Left lobe of liver (tissue), 2 donors: ENCODE measurements around the gene KIAA1217. TPM values are rescaled to one million over a fixed set of nuclear protein-coding genes. Genes with fewer than 3 reads are reported as not detected.

ENCODE experiments used
- ATAC-seq: fragments of 200-7000 bp; cut with Tn5 transposase; one replicate; pipeline ENCODE4 v1.9.1; 2020; ENCODE audit warnings: mild to moderate bottlenecking, moderate library complexity
- DNase-seq: peaks from one replicate; pipeline ENCODE4 v3.0.0-alpha.2; 2020; ENCODE audit warnings: low spot score
- total RNA-seq: library from RNA; stranded (reverse); gene quantifications from one replicate; pipeline ENCODE4 v1.2.1, GENCODE V29; 2021
- donor health status: DM: no; HTN: no; CAD: no; lungs with moderate emphysema.
- donor health status: DM: no; HTN: yes; CAD: no.

Gene KIAA1217
- total RNA-seq, 1 donor from 2014 or later = 26.7 TPM

GRCh38 chr10:24524314-24524713, 315.4 kb downstream of the KIAA1217 start:
- ATAC-seq (no peak), DNase-seq (no peak)

GRCh38 chr10:24526085-24526649, 317.2 kb downstream of the KIAA1217 start:
- ATAC-seq (no peak), DNase-seq (no peak)

- ATAC-seq = no peak
- no peak for DNase-seq
Observed at GRCh38 chr10:24528946-24529345, 320.0 kb downstream of the KIAA1217 start.

- ATAC-seq (no peak), DNase-seq (no peak)
Observed at GRCh38 chr10:24531439-24531838, 322.5 kb downstream of the KIAA1217 start.

GRCh38 chr10:24533981-24534380, 325.0 kb downstream of the KIAA1217 start:
- DNase-seq (no peak), ATAC-seq (no peak)

GRCh38 chr10:24536636-24537035, 327.7 kb downstream of the KIAA1217 start:
- no peak for DNase-seq
- ATAC-seq = no peak

GRCh38 chr10:24541239-24541753, 332.4 kb downstream of the KIAA1217 start:
- DNase-seq (peak; percentile 21), ATAC-seq (no peak)

GRCh38 chr10:24542314-24543270, 333.7 kb downstream of the KIAA1217 start:
- ATAC-seq (no peak), DNase-seq (no peak)

GRCh38 chr10:24544776-24545175, 335.8 kb downstream of the KIAA1217 start:
- ATAC-seq = no peak
- DNase-seq = no peak

- DNase-seq (no peak), ATAC-seq (no peak)
Observed at GRCh38 chr10:24545585-24545984, 336.6 kb downstream of the KIAA1217 start.

GRCh38 chr10:24550680-24551079, 341.7 kb downstream of the KIAA1217 start:
- DNase-seq (no peak), ATAC-seq (no peak)

GRCh38 chr10:24551161-24551560, 342.2 kb downstream of the KIAA1217 start:
- peak; percentile 9 for ATAC-seq
- no peak for DNase-seq

- DNase-seq (no peak), ATAC-seq (peak; percentile 74)
Observed at GRCh38 chr10:24552346-24553016, 343.5 kb downstream of the KIAA1217 start.

- DNase-seq (no peak), ATAC-seq (no peak)
Observed at GRCh38 chr10:24553051-24553612, 344.2 kb downstream of the KIAA1217 start.

GRCh38 chr10:24554036-24554435, 345.1 kb downstream of the KIAA1217 start:
- DNase-seq = no peak
- ATAC-seq = no peak

- DNase-seq = no peak
- no peak for ATAC-seq
Observed at GRCh38 chr10:24556126-24556749, 347.3 kb downstream of the KIAA1217 start.

GRCh38 chr10:24556750-24557742, 348.1 kb downstream of the KIAA1217 start:
- ATAC-seq (peak; percentile 67), DNase-seq (no peak)

GRCh38 chr10:24561453-24561852, 352.5 kb downstream of the KIAA1217 start:
- no peak for ATAC-seq
- no peak for DNase-seq

GRCh38 chr10:24568042-24568441, 359.1 kb downstream of the KIAA1217 start:
- no peak for DNase-seq

More at GRCh38 chr10:24568042-24568441, 359.1 kb downstream of the KIAA1217 start:
- ATAC-seq = no peak
